ENCODE measurements around the gene IQSEC3. TPM values are rescaled to one million over a fixed set of nuclear protein-coding genes. Genes with fewer than 3 reads are reported as not detected.
A peak's percentile ranks its signal among the peaks of the same experiment; 100 is the strongest.

The IQSEC3 gene
- total RNA-seq, 1 experiment from 2014 or later = 0.55 TPM

DNA sequence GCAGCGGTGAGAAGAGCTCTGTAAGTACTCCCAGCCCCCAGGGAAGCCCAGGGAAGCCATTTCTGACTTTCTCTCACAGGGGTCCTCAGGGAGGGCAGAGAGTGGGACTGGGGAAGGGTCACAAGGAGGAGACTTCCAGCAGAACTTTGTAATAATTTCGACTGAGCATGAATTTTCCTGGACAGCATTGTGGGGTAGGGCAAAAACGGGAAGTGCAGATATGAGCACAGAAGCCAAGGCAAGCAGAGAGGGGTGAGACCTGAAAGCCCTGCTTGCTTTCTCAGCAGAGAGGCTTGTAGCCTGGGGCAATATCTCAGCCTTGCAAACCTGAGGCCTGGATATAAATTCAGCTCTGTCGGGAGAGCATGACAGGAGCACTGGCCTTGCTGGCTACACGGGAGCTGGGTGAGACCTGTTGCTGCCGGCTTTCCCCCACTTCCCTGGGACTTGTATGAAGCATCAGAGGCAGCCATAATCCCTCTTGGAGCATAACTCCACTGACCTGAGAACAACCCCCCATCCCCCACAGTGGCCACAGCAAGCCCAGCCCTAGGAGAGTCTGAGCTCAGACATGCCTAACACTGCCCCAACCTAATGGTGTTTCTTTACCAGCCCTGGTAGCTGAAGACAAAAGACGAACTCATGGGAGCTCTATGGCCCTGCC is 9.8 kb upstream of the IQSEC3 start:
- H2BK5ac ChIP-seq (ENCODE audit: insufficient read length, low read length) = no peak overlapping the region
- peak; percentile 39 for DNase-seq
- H3K27ac ChIP-seq (ENCODE audit: insufficient read length, low read depth, low read length) = no peak overlapping the region
- no peaks in the 10 kb centered on the region for H3K79me1 ChIP-seq (ENCODE audit: insufficient read depth, low read depth, low read length, poor library complexity, severe bottlenecking)
- no peak overlapping the region for H2BK20ac ChIP-seq (ENCODE audit: low read depth, low read length, poor library complexity, severe bottlenecking)
- peaks cover 2% of the 10 kb centered on the region for H4K20me1 ChIP-seq (ENCODE audit: control insufficient read depth, insufficient read depth, insufficient read length)
- WGBS (ENCODE audit: extremely low coverage, insufficient read length, low lambda C conversion rate) = no CpG with 5 or more reads among the region's 7 CpGs
- peak overlapping the region; percentile 29 for H3K18ac ChIP-seq (ENCODE audit: insufficient read length, low read depth, low read length)
- TF ChIP-seq, protein P1, sequence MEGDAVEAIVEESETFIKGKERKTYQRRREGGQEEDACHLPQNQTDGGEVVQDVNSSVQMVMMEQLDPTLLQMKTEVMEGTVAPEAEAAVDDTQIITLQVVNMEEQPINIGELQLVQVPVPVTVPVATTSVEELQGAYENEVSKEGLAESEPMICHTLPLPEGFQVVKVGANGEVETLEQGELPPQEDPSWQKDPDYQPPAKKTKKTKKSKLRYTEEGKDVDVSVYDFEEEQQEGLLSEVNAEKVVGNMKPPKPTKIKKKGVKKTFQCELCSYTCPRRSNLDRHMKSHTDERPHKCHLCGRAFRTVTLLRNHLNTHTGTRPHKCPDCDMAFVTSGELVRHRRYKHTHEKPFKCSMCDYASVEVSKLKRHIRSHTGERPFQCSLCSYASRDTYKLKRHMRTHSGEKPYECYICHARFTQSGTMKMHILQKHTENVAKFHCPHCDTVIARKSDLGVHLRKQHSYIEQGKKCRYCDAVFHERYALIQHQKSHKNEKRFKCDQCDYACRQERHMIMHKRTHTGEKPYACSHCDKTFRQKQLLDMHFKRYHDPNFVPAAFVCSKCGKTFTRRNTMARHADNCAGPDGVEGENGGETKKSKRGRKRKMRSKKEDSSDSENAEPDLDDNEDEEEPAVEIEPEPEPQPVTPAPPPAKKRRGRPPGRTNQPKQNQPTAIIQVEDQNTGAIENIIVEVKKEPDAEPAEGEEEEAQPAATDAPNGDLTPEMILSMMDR (conservative IDR thresholded peaks at IDR 0.05) = no peak
- no peak overlapping the region for H3K4ac ChIP-seq (ENCODE audit: low read depth, low read length)
- peaks cover 5% of the 10 kb centered on the region; the same call in 1 of the 2 replicates for H3K27me3 ChIP-seq (ENCODE audit: insufficient read depth, low read length)
- peaks cover 22 to 25% of the 10 kb centered on the region in 2 experiments for H3K4me1 Mint-ChIP-seq
- no peak overlapping the region for H2AK5ac ChIP-seq (ENCODE audit: insufficient read length, low read length)
- peaks cover 62% of the 10 kb centered on the region for H3K27me3 Mint-ChIP-seq (ENCODE audit: low read depth)
- peak overlapping the region; percentile 29 for H4K8ac ChIP-seq (replicated peaks; ENCODE audit: insufficient read length, low read depth, low read length)
- no peak overlapping the region for H3K9ac ChIP-seq (ENCODE audit: extremely low read depth, insufficient read length, low read length)
- H2BK120ac ChIP-seq (ENCODE audit: low read depth, low read length, poor library complexity, severe bottlenecking) = no peak overlapping the region
- no peak overlapping the region for H3K56ac ChIP-seq (ENCODE audit: insufficient read length, low read depth, low read length)
- H3K27ac Mint-ChIP-seq = no peak overlapping the region; a peak in 1 of 7 replicates
- H2BK12ac ChIP-seq (ENCODE audit: insufficient read length, low read depth, low read length) = no peak overlapping the region
- peaks cover 16 to 48% of the 10 kb centered on the region in 2 experiments for H3K9me3 Mint-ChIP-seq
- H2AFZ ChIP-seq (ENCODE audit: low read length) = no peak overlapping the region
- no peaks in the 10 kb centered on the region for H3K36me3 Mint-ChIP-seq (ENCODE audit: insufficient read depth in 1 of 3, low read depth in 3 of 3)
- no peaks in the 10 kb centered on the region for H3K79me2 ChIP-seq (ENCODE audit: insufficient read depth, low read length)
- H3K4me2 ChIP-seq (ENCODE audit: insufficient read depth, insufficient read length, low read length) = no peak overlapping the region
- no peak overlapping the region for H4K5ac ChIP-seq (ENCODE audit: insufficient read length, low read depth, low read length)
- H2BK15ac ChIP-seq (ENCODE audit: low read depth, low read length) = 0 out of 2 replicates have a peak overlapping the region, but pooled peaks have one; percentile 26
- no peak overlapping the region for H3K23ac ChIP-seq (ENCODE audit: insufficient read length, low read depth, low read length)
- no peak overlapping the region for H3K4me3 Mint-ChIP-seq
- peaks cover 3% of the 10 kb centered on the region for H3K23me2 ChIP-seq (ENCODE audit: insufficient read length, low read depth, low read length, poor library complexity, severe bottlenecking)
- no peak overlapping the region for H3T11ph ChIP-seq (ENCODE audit: low read length)
- no peaks in the 10 kb centered on the region for H3K9me3 ChIP-seq (ENCODE audit: control insufficient read depth, low read depth, low read length)
- H3K4me1 ChIP-seq (ENCODE audit: insufficient read depth, low read length) = no peaks in the 10 kb centered on the region; the same call in 1 of the 2 replicates
- H3K14ac ChIP-seq (ENCODE audit: insufficient read depth, low read length) = no peak overlapping the region; the same call in 1 of the 2 replicates
- H4K91ac ChIP-seq (ENCODE audit: insufficient read length, low read depth, low read length) = peak overlapping the region; percentile 32

All from H9 (cell line).